Stimulated activated CD8-positive, alpha-beta memory T cell treated with anti-CD3 and anti-CD28 coated beads, Interleukin-7, amount 100 ng/mL, for 48 hours (primary cell): ENCODE data around the gene KIF25.

ENCODE experiments used
- DNase-seq, 2 donors: peaks; one replicate each; pipeline ENCODE4 v3.0.0-alpha.2; 2020; ENCODE audit warnings: low read depth in 1 of 2; ENCODE audit errors: extremely low read depth in 1 of 2

Gene KIF25

GRCh38 chr6:168086616-168087015, 89.1 kb downstream of the KIF25 start:
- DNase-seq = no peak

- DNase-seq = no peak
Measured at GRCh38 chr6:168087436-168088160, 90.1 kb downstream of the KIF25 start.

GRCh38 chr6:168088161-168089053, 90.9 kb downstream of the KIF25 start:
- no peak for DNase-seq

- DNase-seq = no peak
Measured at GRCh38 chr6:168089186-168090063, 92.0 kb downstream of the KIF25 start.

- no peak for DNase-seq
Measured at GRCh38 chr6:168090064-168090690, 92.7 kb downstream of the KIF25 start.

- DNase-seq = no peak
Measured at GRCh38 chr6:168090706-168091105, 93.2 kb downstream of the KIF25 start.

GRCh38 chr6:168091381-168092264, 94.2 kb downstream of the KIF25 start:
- DNase-seq = no peak

GRCh38 chr6:168092541-168092940, 95.1 kb downstream of the KIF25 start:
- DNase-seq = no peak

- DNase-seq = no peak
Measured at GRCh38 chr6:168093071-168093505, 95.6 kb downstream of the KIF25 start.

GRCh38 chr6:168093634-168094033, 96.2 kb downstream of the KIF25 start:
- DNase-seq = no peak
